IPS-15b (cell line): ENCODE results near the gene NKX2-3.

Source experiments
- H3K27me3 ChIP-seq: one replicate; pipeline ENCODE4 v1.6.1; 2013; ENCODE audit warnings: low read length; ENCODE audit not compliant: control insufficient read depth, insufficient read depth
- H3K36me3 ChIP-seq: one replicate; pipeline ENCODE4 v1.6.1; 2013; ENCODE audit warnings: low read length; ENCODE audit not compliant: control insufficient read depth, insufficient read depth
- H3K4me1 ChIP-seq: one replicate; pipeline ENCODE4 v1.6.1; 2013; ENCODE audit warnings: mild to moderate bottlenecking, low read length; ENCODE audit not compliant: control insufficient read depth, insufficient read depth
- H3K4me3 ChIP-seq: one replicate; pipeline ENCODE4 v1.5.1; 2013; ENCODE audit warnings: low read depth, low read length
- H3K9ac ChIP-seq: one replicate; pipeline ENCODE4 v1.6.1; 2013; ENCODE audit warnings: low read depth, mild to moderate bottlenecking, low read length
- H3K9me3 ChIP-seq: one replicate; pipeline ENCODE4 v1.6.1; 2013; ENCODE audit warnings: mild to moderate bottlenecking, low read length; ENCODE audit not compliant: control insufficient read depth, insufficient read depth

The NKX2-3 gene

GRCh38 chr10:99551616-99552015, 18.9 kb downstream of the NKX2-3 start:
- Histone ChIP-seq H3K4me1 (no peaks in the 10 kb centered on the region), H3K9ac (no peak overlapping the region), H3K4me3 (no peak overlapping the region), H3K36me3 (no peaks in the 10 kb centered on the region), H3K27me3 (peaks cover 49% of the 10 kb centered on the region), H3K9me3 (no peaks in the 10 kb centered on the region)

GRCh38 chr10:99555371-99555770, 22.6 kb downstream of the NKX2-3 start:
- Histone ChIP-seq H3K27me3 (peaks cover 22% of the 10 kb centered on the region), H3K9me3 (no peaks in the 10 kb centered on the region), H3K4me1 (no peaks in the 10 kb centered on the region), H3K4me3 (no peak overlapping the region), H3K9ac (no peak overlapping the region), H3K36me3 (no peaks in the 10 kb centered on the region)

GRCh38 chr10:99555825-99556523, 23.2 kb downstream of the NKX2-3 start:
- H3K9me3 ChIP-seq: no peaks in the 10 kb centered on the region
- no peaks in the 10 kb centered on the region for H3K4me1 ChIP-seq
- H3K36me3 ChIP-seq: no peaks in the 10 kb centered on the region
- H3K4me3 ChIP-seq: no peak overlapping the region
- no peak overlapping the region for H3K9ac ChIP-seq
- peaks cover 19% of the 10 kb centered on the region for H3K27me3 ChIP-seq

GRCh38 chr10:99557044-99557443, 24.3 kb downstream of the NKX2-3 start:
- Histone ChIP-seq H3K4me3 (no peak overlapping the region), H3K4me1 (no peaks in the 10 kb centered on the region), H3K27me3 (peaks cover 16% of the 10 kb centered on the region), H3K9me3 (no peaks in the 10 kb centered on the region), H3K36me3 (no peaks in the 10 kb centered on the region), H3K9ac (no peak overlapping the region)

- Histone ChIP-seq H3K27me3 (peaks cover 10% of the 10 kb centered on the region), H3K9ac (no peak overlapping the region), H3K4me3 (no peak overlapping the region), H3K36me3 (no peaks in the 10 kb centered on the region), H3K9me3 (no peaks in the 10 kb centered on the region), H3K4me1 (no peaks in the 10 kb centered on the region)
Observed at GRCh38 chr10:99558708-99559107, 26.0 kb downstream of the NKX2-3 start.

- Histone ChIP-seq H3K36me3 (no peaks in the 10 kb centered on the region), H3K9ac (no peak overlapping the region), H3K27me3 (no peaks in the 10 kb centered on the region), H3K4me1 (no peaks in the 10 kb centered on the region), H3K4me3 (no peak overlapping the region), H3K9me3 (no peaks in the 10 kb centered on the region)
Observed at GRCh38 chr10:99560277-99561126, 27.8 kb downstream of the NKX2-3 start.

- H3K9me3 ChIP-seq: no peaks in the 10 kb centered on the region
- H3K4me3 ChIP-seq: no peak overlapping the region
- H3K27me3 ChIP-seq: no peaks in the 10 kb centered on the region
- H3K9ac ChIP-seq: no peak overlapping the region
- H3K36me3 ChIP-seq: no peaks in the 10 kb centered on the region
- no peaks in the 10 kb centered on the region for H3K4me1 ChIP-seq
Observed at GRCh38 chr10:99562631-99563030, 29.9 kb downstream of the NKX2-3 start.

GRCh38 chr10:99564361-99564760, 31.6 kb downstream of the NKX2-3 start:
- Histone ChIP-seq H3K9me3 (no peaks in the 10 kb centered on the region), H3K36me3 (no peaks in the 10 kb centered on the region), H3K27me3 (no peaks in the 10 kb centered on the region), H3K4me1 (peaks cover 2% of the 10 kb centered on the region), H3K4me3 (no peak overlapping the region), H3K9ac (no peak overlapping the region)

- no peak overlapping the region for H3K9ac ChIP-seq
- H3K36me3 ChIP-seq: no peaks in the 10 kb centered on the region
- H3K9me3 ChIP-seq: no peaks in the 10 kb centered on the region
- peaks cover 6% of the 10 kb centered on the region for H3K4me1 ChIP-seq
- H3K4me3 ChIP-seq: no peak overlapping the region
- no peaks in the 10 kb centered on the region for H3K27me3 ChIP-seq
Observed at GRCh38 chr10:99565166-99565565, 32.4 kb downstream of the NKX2-3 start.

- Histone ChIP-seq H3K9me3 (no peaks in the 10 kb centered on the region), H3K4me1 (peaks cover 6% of the 10 kb centered on the region), H3K4me3 (no peak overlapping the region), H3K36me3 (no peaks in the 10 kb centered on the region), H3K9ac (no peak overlapping the region), H3K27me3 (no peaks in the 10 kb centered on the region)
Observed at GRCh38 chr10:99569253-99569939, 36.7 kb downstream of the NKX2-3 start.

- Histone ChIP-seq H3K9ac (no peak overlapping the region), H3K9me3 (no peaks in the 10 kb centered on the region), H3K4me1 (peaks cover 6% of the 10 kb centered on the region), H3K36me3 (no peaks in the 10 kb centered on the region), H3K27me3 (no peaks in the 10 kb centered on the region), H3K4me3 (no peak overlapping the region)
Observed at GRCh38 chr10:99569961-99570360, 37.2 kb downstream of the NKX2-3 start.
